HG03571 (cell line): ENCODE results near the gene SRRM5.

Source experiments
- ATAC-seq: cut with Tn5 transposase; IDR thresholded peaks from one replicate; pipeline ENCODE4 v1.9.1; 2021; ENCODE audit not compliant: unreplicated experiment

SRRM5 gene

DNA sequence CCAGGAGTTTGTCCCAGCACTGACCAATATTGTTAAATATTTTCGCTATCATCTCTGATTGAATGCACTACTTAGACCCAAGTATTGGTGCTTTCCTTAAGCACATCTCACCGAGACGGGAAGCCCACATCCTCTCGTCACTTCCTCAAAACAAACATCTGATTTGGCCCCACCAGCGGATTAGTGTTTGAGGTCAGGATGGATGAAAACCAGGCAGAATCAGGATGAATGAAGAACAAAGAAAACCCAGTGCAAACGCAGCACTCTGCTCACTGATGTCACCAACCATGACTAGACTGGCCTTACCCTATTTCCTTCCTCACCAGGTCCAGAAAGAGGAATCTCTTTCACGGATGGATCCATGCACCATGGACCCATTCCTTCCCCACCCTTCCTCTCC is 52.1 kb downstream of the SRRM5 start:
- no peak for ATAC-seq
